IMR-90 (cell line): Measurements from ENCODE around the gene SPHK2.

ENCODE experiments used
- CTCF ChIP-seq: conservative IDR thresholded peaks from 2 replicates; pipeline ENCODE4 v1.5.1; 2012; ENCODE audit warnings: mild to moderate bottlenecking, low read depth, low read length, improper control_type of control experiment
- MXI1 ChIP-seq: IDR thresholded peaks from 2 replicates; pipeline ENCODE4 v1.6.1; 2012; ENCODE audit warnings: low read depth, mild to moderate bottlenecking, low read length, moderate library complexity, borderline replicate concordance
- POLR2A ChIP-seq: IDR thresholded peaks from 2 replicates; pipeline ENCODE4 v1.6.1; 2012; ENCODE audit warnings: mild to moderate bottlenecking, low read depth, low read length
- RFX5 ChIP-seq: IDR thresholded peaks from 2 replicates; pipeline ENCODE4 v1.8.0; 2012; ENCODE audit warnings: low read depth, mild to moderate bottlenecking, low read length, moderate library complexity

- TF ChIP-seq CTCF (no peak), RFX5 (no peak), POLR2A (no peak), MXI1 (no peak)
Measured at GRCh38 chr19:48607359-48607755, 11.9 kb upstream of the SPHK2 start.
